SK-N-SH (cell line): Measurements from ENCODE around the gene DOK3. TPM values are rescaled to one million over a fixed set of nuclear protein-coding genes. Genes with fewer than 3 reads are reported as not detected.
A peak's percentile ranks its signal among the peaks of the same experiment; 100 is the strongest.

Source experiments
- CTCF ChIA-PET: fragments of 300-600, 350-600 bp; formaldehyde crosslinking; extraction: SDS; loops from one replicate; lab custom pipeline; 2021; lab: Yijun Ruan, JAX
- POLR2A ChIA-PET: fragments of 350-600 bp; sonication (Branson Sonifier 250); formaldehyde crosslinking; extraction: SDS; loops from one replicate; lab custom pipeline; 2020; ENCODE audit warnings: antibody characterized with exemption, inconsistent platforms; lab: Yijun Ruan, JAX
- DNase-seq: peaks from one replicate; pipeline ENCODE4 v3.0.0; 2012
- H2AFZ ChIP-seq: fragments of 200-600 bp; sonication (generic); 2 replicates; pipeline ENCODE4 v1.8.1; 2016; ENCODE audit warnings: antibody characterized with exemption, mild to moderate bottlenecking, low read depth
- H3F3A ChIP-seq: fragments of 200-600 bp; sonication (generic); replicated peaks from 2 replicates; pipeline ENCODE3; 2016; ENCODE audit warnings: antibody characterized with exemption, mild to moderate bottlenecking; ENCODE audit not compliant: insufficient read depth
- H3K27ac ChIP-seq, 2 experiments: fragments of 200-500 bp in 1 of 2; fragments of 200-600 bp in 1 of 2; sonication (Bioruptor generic) in 1 of 2; sonication (generic), shearing (Covaris generic) in 1 of 2; 2 replicates each; pipeline versions ENCODE4 v1.5.1 to v1.6.1; 2014 to 2016; ENCODE audit warnings: low read depth in 2 of 2, inconsistent platforms in 1 of 2, low read length in 1 of 2, mild to moderate bottlenecking in 1 of 2, mixed read lengths in 1 of 2
- H3K27me3 ChIP-seq: fragments of 200-600 bp; sonication (generic), shearing (Covaris generic); 2 replicates; pipeline ENCODE4 v1.6.1; 2016; ENCODE audit warnings: mixed run types; ENCODE audit not compliant: insufficient read depth
- H3K36me3 ChIP-seq, 2 experiments: fragments of 200-500 bp in 1 of 2; fragments of 200-600 bp in 1 of 2; sonication (Bioruptor generic) in 1 of 2; sonication (generic) in 1 of 2; replicated peaks in 1 of 2; 2 replicates each; pipeline versions ENCODE3 to v1.5.1; 2014 to 2016; ENCODE audit warnings: low read length in 1 of 2, mild to moderate bottlenecking in 1 of 2; ENCODE audit not compliant: insufficient read depth in 2 of 2, control insufficient read depth in 1 of 2
- H3K4me1 ChIP-seq, 2 experiments: fragments of 200-500 bp in 1 of 2; fragments of 200-600 bp in 1 of 2; sonication (Bioruptor generic) in 1 of 2; sonication (generic), shearing (Covaris generic) in 1 of 2; 2 replicates each; pipeline versions ENCODE4 v1.5.1 to v1.6.1; 2014 to 2016; ENCODE audit warnings: low read depth in 1 of 2, low read length in 1 of 2, mixed run types in 1 of 2; ENCODE audit not compliant: insufficient read depth in 2 of 2, control insufficient read depth in 1 of 2
- H3K4me2 ChIP-seq: fragments of 200-600 bp; sonication (generic), shearing (Covaris generic); 2 replicates; pipeline ENCODE4 v1.6.1; 2017; ENCODE audit warnings: mixed run types
- H3K4me3 ChIP-seq, 2 experiments: fragments of 200-500 bp in 1 of 2; fragments of 200-600 bp in 1 of 2; sonication (Bioruptor generic) in 1 of 2; sonication (generic), shearing (Covaris generic) in 1 of 2; 2 replicates each; pipeline versions ENCODE4 v1.5.1 to v1.8.1; 2014 to 2016; ENCODE audit warnings: low read depth in 2 of 2, inconsistent platforms in 1 of 2, low read length in 1 of 2, mild to moderate bottlenecking in 1 of 2, mixed read lengths in 1 of 2, moderate library complexity in 1 of 2
- H3K79me2 ChIP-seq: fragments of 200-600 bp; sonication (generic); 2 replicates; pipeline ENCODE4 v1.8.1; 2017; ENCODE audit warnings: mild to moderate bottlenecking; ENCODE audit not compliant: insufficient read depth
- H3K9ac ChIP-seq: fragments of 200-600 bp; sonication (generic); 2 replicates; pipeline ENCODE4 v1.6.1; 2017; ENCODE audit warnings: mixed run types
- H3K9me2 ChIP-seq: fragments of 200-600 bp; sonication (generic); 2 replicates; pipeline ENCODE4 v1.6.1; 2017; ENCODE audit warnings: mixed run types
- H3K9me3 ChIP-seq: fragments of 200-600 bp; sonication (generic); 2 replicates; pipeline ENCODE4 v1.6.1; 2017; ENCODE audit warnings: mixed run types, mild to moderate bottlenecking, moderate library complexity
- H4K20me1 ChIP-seq: fragments of 200-600 bp; sonication (generic); 2 replicates; pipeline ENCODE4 v1.6.1; 2017; ENCODE audit warnings: mild to moderate bottlenecking, mixed run types; ENCODE audit not compliant: insufficient read depth
- CTCF ChIP-seq: fragments of 200-600 bp; sonication (generic); IDR thresholded peaks from 2 replicates; pipeline ENCODE4 v1.6.1; 2017; ENCODE audit warnings: antibody characterized with exemption, mild to moderate bottlenecking, moderate library complexity
- EP300 ChIP-seq, 2 experiments: IDR thresholded peaks; 2 replicates each; pipeline versions ENCODE4 v1.4.0 to v1.6.1; 2012; ENCODE audit warnings: borderline replicate concordance in 1 of 2, low read depth in 1 of 2, low read length in 1 of 2
- EZH2phosphoT487 ChIP-seq: fragments of 200-600 bp; sonication (generic); IDR thresholded peaks from 2 replicates; pipeline ENCODE4 v1.6.1; 2017; ENCODE audit warnings: low read depth, mixed run types, mild to moderate bottlenecking, antibody characterized with exemption, moderate library complexity, borderline replicate concordance
- FOSL2 ChIP-seq: IDR thresholded peaks from 2 replicates; pipeline ENCODE4 v1.4.0; 2012; ENCODE audit warnings: low read depth, mild to moderate bottlenecking, moderate library complexity, borderline replicate concordance
- GATA2 ChIP-seq: sonication (generic); formaldehyde crosslinking; IDR thresholded peaks from 2 replicates; pipeline ENCODE4 v1.5.0; 2020; ENCODE audit warnings: mild to moderate bottlenecking, missing genetic modification reagents
- IRF3 ChIP-seq: fragments of 150-350 bp; IDR thresholded peaks from 2 replicates; pipeline ENCODE4 v1.6.1; 2016; ENCODE audit warnings: mild to moderate bottlenecking, low read depth, low read length
- JUND ChIP-seq: IDR thresholded peaks from 2 replicates; pipeline ENCODE4 v1.4.0; 2012
- MAX ChIP-seq: IDR thresholded peaks from 2 replicates; pipeline ENCODE4 v1.4.0; 2012; ENCODE audit warnings: low read depth
- MEF2A ChIP-seq: IDR thresholded peaks from 2 replicates; pipeline ENCODE4 v1.4.0; 2012; ENCODE audit warnings: low read depth, borderline replicate concordance
- MXI1 ChIP-seq: IDR thresholded peaks from 2 replicates; pipeline ENCODE4 v1.6.1; 2012; ENCODE audit warnings: mild to moderate bottlenecking, low read depth, low read length, improper control_type of control experiment
- NFIC ChIP-seq: IDR thresholded peaks from 2 replicates; pipeline ENCODE4 v1.4.0; 2012; ENCODE audit warnings: borderline replicate concordance
- NRF1 ChIP-seq: IDR thresholded peaks from 2 replicates; pipeline ENCODE4 v1.6.1; 2012; ENCODE audit warnings: low read depth, mild to moderate bottlenecking, low read length
- PBX3 ChIP-seq: IDR thresholded peaks from 2 replicates; pipeline ENCODE4; 2012
- RCOR1 ChIP-seq: fragments of 150-350 bp; IDR thresholded peaks from 2 replicates; pipeline ENCODE4 v1.6.1; 2017; ENCODE audit warnings: antibody characterized with exemption, low read length
- RFX5 ChIP-seq: IDR thresholded peaks from 2 replicates; pipeline ENCODE4 v1.6.1; 2012; ENCODE audit warnings: mild to moderate bottlenecking, improper control_type of control experiment, low read length
- SIN3A ChIP-seq: IDR thresholded peaks from 2 replicates; pipeline ENCODE4 v1.6.1; 2012; ENCODE audit warnings: low read depth, mild to moderate bottlenecking, low read length, moderate library complexity, borderline replicate concordance
- TAF1 ChIP-seq: IDR thresholded peaks from 2 replicates; pipeline ENCODE4 v1.6.1; 2012; ENCODE audit warnings: low read depth, mild to moderate bottlenecking, low read length, moderate library complexity, borderline replicate concordance
- TCF12 ChIP-seq: IDR thresholded peaks from 2 replicates; pipeline ENCODE4 v1.4.0; 2012
- TEAD4 ChIP-seq: IDR thresholded peaks from 2 replicates; pipeline ENCODE4 v1.4.0; 2012; ENCODE audit warnings: mild to moderate bottlenecking, borderline replicate concordance; ENCODE audit not compliant: insufficient read depth
- USF1 ChIP-seq: IDR thresholded peaks from 2 replicates; pipeline ENCODE4 v1.4.0; 2012; ENCODE audit warnings: low read depth, borderline replicate concordance
- YY1 ChIP-seq: IDR thresholded peaks from 2 replicates; pipeline ENCODE4 v1.4.0; 2012; ENCODE audit warnings: low read depth, mild to moderate bottlenecking
- ZBTB33 ChIP-seq: IDR thresholded peaks from 2 replicates; pipeline ENCODE4 v1.4.0; 2012; ENCODE audit warnings: low read depth, borderline replicate concordance
- WGBS: methylation state at CpG from one replicate; pipeline ENCODE4 v1.1.6; 2017; ENCODE audit warnings: low lambda C conversion rate; 5-methylcytosine and 5-hydroxymethylcytosine counted together
- polyA plus RNA-seq, 3 experiments: library from polyadenylated mRNA; depleted of rRNA; stranded (reverse); fragments of >200 nt; gene quantifications; 2 replicates each; pipeline ENCODE4 v1.2.3, GENCODE V29; 2012

The DOK3 gene
- polyA plus RNA-seq, 1 of the 3 experiments (the other 2 are of a cell fraction), result 2.2 TPM

GRCh38 chr5:177474002-177474476, 35.6 kb downstream of the DOK3 start (continued):
- TF ChIP-seq NFIC (no peak), TEAD4 (no peak), TAF1 (no peak), CTCF (no peak), MXI1 (no peak), PBX3 (no peak), RFX5 (no peak), EZH2phosphoT487 (no peak)
- TF ChIP-seq, all 33 proteins: peak for 0

GRCh38 chr5:177473443-177474001, 36.1 kb downstream of the DOK3 start, which contains the start of gene DBN1:
Gene DBN1 (minus strand): TSS chr5:177473634. CDS start chr5:177473521, 113 bp downstream.
- peak within 1 kb of the TSS; percentile 96 for H3K4me3 ChIP-seq
- CTCF ChIA-PET, result interaction anchor here (0.9 to 20.3 kb wide), 13 partner anchors 8 to 103 kb away, joined by 3 to 215 read pairs (median 5); partner anchors contain the start of gene PDLIM7
- H3K4me1 ChIP-seq, result peaks cover 35 to 76% of the 10 kb centered on the region in 2 experiments; a peak in 3 of 4 replicates
- peaks cover 5 to 15% of the 10 kb centered on the region in 2 experiments for H3K36me3 ChIP-seq
- H3K27ac ChIP-seq, result peak within 1 kb of the TSS; percentile 52 to 92; a peak in 3 of 4 replicates
- peak within 1 kb of the TSS; percentile 81 for H3K9ac ChIP-seq
- H2AFZ ChIP-seq, result no peak within 1 kb of the TSS
- POLR2A ChIA-PET, result interaction anchor here (0.8 to 4.6 kb wide), 7 partner anchors 9 to 22 kb away, joined by 3 to 43 read pairs (median 3); partner anchors contain the start of gene PDLIM7
- H3K27me3 ChIP-seq, result no peaks in the 10 kb centered on the region
- peak; percentile 98 for DNase-seq
- peaks cover 45% of the 10 kb centered on the region for H3K79me2 ChIP-seq
- no peaks in the 10 kb centered on the region for H3K9me3 ChIP-seq
- WGBS, result 8% methylated on average over 18 of the region's 69 CpGs
- peaks cover 39% of the 10 kb centered on the region for H3F3A ChIP-seq
- H3K4me2 ChIP-seq, result peak within 1 kb of the TSS; percentile 100
- peaks cover 42% of the 10 kb centered on the region for H4K20me1 ChIP-seq
- H3K9me2 ChIP-seq, result no peaks in the 10 kb centered on the region
- TF ChIP-seq JUND, result no peak
- TF ChIP-seq FOSL2, result no peak
- TF ChIP-seq EP300 (IDR thresholded peaks at IDR 0.05; ENCODE audit: borderline replicate concordance in 1 of 2, low read depth in 1 of 2, low read length in 1 of 2), result no peak
- TF ChIP-seq TCF12, result no peak
- no peak for TF ChIP-seq RCOR1
- no peak for TF ChIP-seq GATA2
- peak; percentile 73; the same call in 1 of the 2 replicates for TF ChIP-seq TAF1
- no peak for TF ChIP-seq IRF3
- no peak for TF ChIP-seq MEF2A
- TF ChIP-seq MXI1, result no peak
- TF ChIP-seq SIN3A, result peak; percentile 58; the same call in 1 of the 2 replicates
- no peak for TF ChIP-seq MAX
- no peak for TF ChIP-seq EZH2phosphoT487
- TF ChIP-seq USF1, result no peak
- no peak for TF ChIP-seq YY1
- no peak for TF ChIP-seq NRF1
- TF ChIP-seq ZBTB33, result no peak
